NCI-H1105 (cell line): ENCODE results near the gene OS9.

Experiments
- DNase-seq: peaks from one replicate; lab custom pipeline; 2025; lab: John Stamatoyannopoulos, UW

OS9 gene

GRCh38 chr12:57751788-57752667 lies 58.1 kb downstream of the OS9 start, which contains the start of gene CDK4:
CDK4 (minus strand) TSS chr12:57752310; CDS start chr12:57751717, 593 bp downstream.
- DNase-seq, result peak; percentile 98

GRCh38 chr12:57752668-57753000 lies 58.7 kb downstream of the OS9 start:
- DNase-seq, result no peak

GRCh38 chr12:57753756-57754337 lies 59.9 kb downstream of the OS9 start:
- DNase-seq, result no peak

GRCh38 chr12:57754411-57755193 lies 60.7 kb downstream of the OS9 start, which contains the start of gene MARCHF9:
MARCHF9 (plus strand) TSS chr12:57755103; CDS start chr12:57755529, 426 bp downstream.
- peak; percentile 56 for DNase-seq

GRCh38 chr12:57755194-57755453 lies 61.2 kb downstream of the OS9 start:
- DNase-seq, result no peak

- no peak for DNase-seq
Observed at GRCh38 chr12:57755454-57756372, 61.8 kb downstream of the OS9 start.

GRCh38 chr12:57756406-57757341 lies 62.7 kb downstream of the OS9 start:
- no peak for DNase-seq

GRCh38 chr12:57757771-57758170 lies 63.8 kb downstream of the OS9 start:
- DNase-seq, result no peak

- no peak for DNase-seq
Observed at GRCh38 chr12:57758552-57759359, 64.8 kb downstream of the OS9 start.

- no peak for DNase-seq
Observed at GRCh38 chr12:57759360-57759980, 65.5 kb downstream of the OS9 start.

GRCh38 chr12:57760347-57760982 lies 66.5 kb downstream of the OS9 start:
- DNase-seq, result no peak

- DNase-seq, result no peak
Observed at GRCh38 chr12:57761391-57761998, 67.6 kb downstream of the OS9 start.

GRCh38 chr12:57762463-57762862 lies 68.5 kb downstream of the OS9 start:
- DNase-seq, result no peak

GRCh38 chr12:57763881-57764661 lies 70.1 kb downstream of the OS9 start:
- DNase-seq, result no peak

- no peak for DNase-seq
Observed at GRCh38 chr12:57764662-57765002, 70.7 kb downstream of the OS9 start.

- DNase-seq, result no peak
Observed at GRCh38 chr12:57765003-57765697, 71.2 kb downstream of the OS9 start.
